Tibial artery (tissue), 4 donors: ENCODE results near the gene PPP2R3A.

Source experiments
- DNase-seq, 2 donors: peaks; one replicate each; pipeline ENCODE4 v3.0.0-alpha.2; 2019
- H3K27ac ChIP-seq, 2 donors: fragments of 200-600 bp; sonication (generic) in 1 of 2; 1 replicate in 1 of 2; 2 replicates in 1 of 2; pipeline ENCODE4 v1.5.1; 2018 to 2019; ENCODE audit warnings: mild to moderate bottlenecking in 1 of 2
- H3K27me3 ChIP-seq, 2 donors: fragments of 200-600 bp; sonication (generic) in 1 of 2; one replicate each; pipeline versions ENCODE4 v1.5.1 to v1.6.0; 2016 to 2019
- H3K36me3 ChIP-seq, 3 donors: fragments of 200-600 bp; sonication (generic) in 2 of 3; one replicate each; pipeline ENCODE4 v1.5.1; 2016 to 2019; ENCODE audit warnings: mild to moderate bottlenecking in 2 of 3
- H3K4me1 ChIP-seq, 4 donors: fragments of 200-600 bp; sonication (generic) in 2 of 4; 1 replicate in 3 of 4; 2 replicates in 1 of 4; pipeline ENCODE4 v1.5.1; 2016 to 2019
- H3K4me3 ChIP-seq, 2 donors: fragments of 200-600 bp; sonication (generic) in 1 of 2; 1 replicate in 1 of 2; 2 replicates in 1 of 2; pipeline ENCODE4 v1.5.1; 2018 to 2019; ENCODE audit warnings: mild to moderate bottlenecking in 2 of 2
- H3K9me3 ChIP-seq, 3 donors: fragments of 200-600 bp; sonication (generic) in 1 of 3; one replicate each; pipeline ENCODE4 v1.5.1; 2016 to 2019
- intact Hi-C: fragments of 100-400 bp; cut with DNase I; formaldehyde crosslinking; loops from one replicate; pipeline ENCODE4 v1.15.0; 2023; ENCODE audit warnings: low total_unique reads
- TF ChIP-seq, protein P1 (sequence below), 2 experiments: fragments of 200-600 bp in 1 of 2; fragments of 450-650 bp in 1 of 2; IDR thresholded peaks; one replicate each; pipeline ENCODE4 v1.5.1; 2017 to 2019; ENCODE audit warnings: antibody characterized with exemption in 2 of 2, mild to moderate bottlenecking in 1 of 2, moderate library complexity in 1 of 2

PPP2R3A gene

DNA sequence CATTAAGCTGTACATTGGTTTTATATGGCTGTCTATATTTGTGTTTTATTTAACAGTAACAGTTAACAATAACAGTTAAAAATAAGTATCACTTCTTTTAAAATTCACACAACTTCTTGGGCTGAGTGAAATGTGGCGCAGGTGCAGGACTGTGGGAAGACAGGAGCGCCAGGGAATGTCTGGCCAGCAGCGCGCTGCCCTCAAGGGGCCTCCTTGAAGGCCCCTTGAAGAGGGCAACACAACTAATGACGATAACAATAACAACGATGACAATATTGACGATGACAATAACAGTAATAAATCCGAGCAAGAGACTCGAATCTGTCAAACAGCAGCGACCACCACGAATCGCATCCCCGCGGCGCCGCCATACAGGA lies 411 bp upstream of the PPP2R3A start:
- H3K9me3 ChIP-seq: peaks cover 5 to 11% (median 10%) of the 10 kb centered on the region in 3 donors
- no peaks in the 10 kb centered on the region for H3K36me3 ChIP-seq
- intact Hi-C loops: loop anchor here (10.0 kb wide), 1 partner anchor 290 kb away; the partner anchor contains the start of gene PCCB
- H3K27me3 ChIP-seq: no peaks in the 10 kb centered on the region
- H3K27ac ChIP-seq: peak overlapping the region; percentile 93 to 98
- TF ChIP-seq, protein P1, sequence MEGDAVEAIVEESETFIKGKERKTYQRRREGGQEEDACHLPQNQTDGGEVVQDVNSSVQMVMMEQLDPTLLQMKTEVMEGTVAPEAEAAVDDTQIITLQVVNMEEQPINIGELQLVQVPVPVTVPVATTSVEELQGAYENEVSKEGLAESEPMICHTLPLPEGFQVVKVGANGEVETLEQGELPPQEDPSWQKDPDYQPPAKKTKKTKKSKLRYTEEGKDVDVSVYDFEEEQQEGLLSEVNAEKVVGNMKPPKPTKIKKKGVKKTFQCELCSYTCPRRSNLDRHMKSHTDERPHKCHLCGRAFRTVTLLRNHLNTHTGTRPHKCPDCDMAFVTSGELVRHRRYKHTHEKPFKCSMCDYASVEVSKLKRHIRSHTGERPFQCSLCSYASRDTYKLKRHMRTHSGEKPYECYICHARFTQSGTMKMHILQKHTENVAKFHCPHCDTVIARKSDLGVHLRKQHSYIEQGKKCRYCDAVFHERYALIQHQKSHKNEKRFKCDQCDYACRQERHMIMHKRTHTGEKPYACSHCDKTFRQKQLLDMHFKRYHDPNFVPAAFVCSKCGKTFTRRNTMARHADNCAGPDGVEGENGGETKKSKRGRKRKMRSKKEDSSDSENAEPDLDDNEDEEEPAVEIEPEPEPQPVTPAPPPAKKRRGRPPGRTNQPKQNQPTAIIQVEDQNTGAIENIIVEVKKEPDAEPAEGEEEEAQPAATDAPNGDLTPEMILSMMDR (IDR thresholded peaks at IDR 0.05): no peak
- H3K4me1 ChIP-seq: peaks cover 0 to 34% (median 14%) of the 10 kb centered on the region in 4 donors
- H3K4me3 ChIP-seq: peak overlapping the region; percentile 74 to 89
- DNase-seq: no peak

- DNase-seq: no peak
- H3K4me1 ChIP-seq: peaks cover 0 to 39% (median 14%) of the 10 kb centered on the region in 4 donors
- no peaks in the 10 kb centered on the region for H3K27me3 ChIP-seq
- TF ChIP-seq, protein P1 (IDR thresholded peaks at IDR 0.05): no peak
- no peaks in the 10 kb centered on the region for H3K9me3 ChIP-seq
- no peaks in the 10 kb centered on the region for H3K36me3 ChIP-seq
- H3K4me3 ChIP-seq: peak overlapping the region; percentile 74 to 89
- H3K27ac ChIP-seq: peak overlapping the region; percentile 93 to 98
- intact Hi-C loops: loop anchor here (10.0 kb wide), 1 partner anchor 288 kb away; the partner anchor contains the start of gene PCCB
These were observed 888 bp downstream of the PPP2R3A start for GRCh38 chr3:135966271-135966961.

DNA sequence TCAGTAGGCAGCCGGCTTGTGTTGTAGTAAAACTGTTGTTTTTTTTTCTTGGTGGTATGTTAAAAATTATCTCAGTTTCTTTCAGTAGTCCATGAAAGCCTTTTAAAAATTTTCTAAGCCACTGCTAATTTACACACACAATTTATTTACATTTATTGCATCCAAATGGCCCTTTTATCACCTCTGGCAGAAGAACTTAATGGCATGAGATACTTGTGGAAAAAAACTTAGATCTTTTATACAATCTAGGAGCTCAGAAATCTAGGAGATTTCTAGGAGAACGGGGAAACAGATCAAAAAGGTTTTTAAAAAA lies 1.4 kb downstream of the PPP2R3A start:
- no peak for DNase-seq
- Histone ChIP-seq H3K4me3 (peak overlapping the region; percentile 74 to 89), H3K27ac (peak overlapping the region; percentile 93 to 98), H3K4me1 (peaks cover 0 to 43% (median 14%) of the 10 kb centered on the region in 4 donors), H3K9me3 (no peaks in the 10 kb centered on the region), H3K36me3 (no peaks in the 10 kb centered on the region), H3K27me3 (no peaks in the 10 kb centered on the region)
- TF ChIP-seq, protein P1 (IDR thresholded peaks at IDR 0.05): no peak
- intact Hi-C loops: loop anchor here (10.0 kb wide), 1 partner anchor 288 kb away; the partner anchor contains the start of gene PCCB

DNA sequence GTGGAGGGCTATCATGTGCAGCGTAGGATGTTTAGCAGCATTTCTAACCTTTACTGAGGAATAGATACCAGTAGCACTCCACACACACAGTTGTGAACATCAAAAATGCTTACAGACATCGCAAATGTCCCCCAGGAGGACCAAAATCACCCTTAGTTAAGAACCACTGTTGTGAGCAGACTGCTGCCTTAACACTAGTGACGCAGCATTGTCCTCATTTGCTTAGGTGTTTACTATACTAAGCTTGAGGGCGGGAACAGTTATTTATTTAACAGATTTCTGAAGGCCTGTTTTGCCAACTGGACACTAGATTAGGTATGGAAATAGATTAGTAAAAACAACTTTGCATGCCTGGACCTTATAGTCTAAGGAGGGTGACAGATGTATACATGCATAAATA lies 2.3 kb downstream of the PPP2R3A start:
- no peak for DNase-seq
- Histone ChIP-seq H3K9me3 (no peaks in the 10 kb centered on the region), H3K4me1 (peaks cover 0 to 45% (median 14%) of the 10 kb centered on the region in 4 donors), H3K36me3 (no peaks in the 10 kb centered on the region), H3K27ac (no peak overlapping the region), H3K27me3 (no peaks in the 10 kb centered on the region), H3K4me3 (no peak overlapping the region)
- TF ChIP-seq, protein P1 (IDR thresholded peaks at IDR 0.05): no peak
- intact Hi-C loops: loop anchor here (10.0 kb wide), 1 partner anchor 287 kb away; the partner anchor contains the start of gene PCCB

GRCh38 chr3:135970506-135971116 lies 5.1 kb downstream of the PPP2R3A start:
- Histone ChIP-seq H3K4me1 (peaks cover 0 to 46% (median 14%) of the 10 kb centered on the region in 4 donors), H3K27me3 (no peaks in the 10 kb centered on the region), H3K36me3 (no peaks in the 10 kb centered on the region), H3K4me3 (no peak overlapping the region), H3K27ac (no peak overlapping the region), H3K9me3 (no peaks in the 10 kb centered on the region)
- no peak for DNase-seq
- intact Hi-C loops: no loop called here
- TF ChIP-seq, protein P1 (IDR thresholded peaks at IDR 0.05): no peak
